HUES6 (cell line): ENCODE data around the gene ACYP2.
"Not testable (repeated sequence)": the region's sequence is repeated elsewhere in the genome, so short reads cannot be mapped to it uniquely, and the experiment has no call there.

Source experiments
- H3K27ac ChIP-seq: 2 replicates; pipeline ENCODE4 v1.7.0; 2013; ENCODE audit warnings: low read depth, mild to moderate bottlenecking, low read length, inconsistent platforms
- H3K27me3 ChIP-seq: 2 replicates; pipeline ENCODE4 v1.6.1; 2013; ENCODE audit warnings: low read length; ENCODE audit not compliant: control insufficient read depth, insufficient read depth
- H3K36me3 ChIP-seq: 2 replicates; pipeline ENCODE4 v1.6.1; 2013; ENCODE audit warnings: low read length; ENCODE audit not compliant: control insufficient read depth, insufficient read depth
- H3K4me1 ChIP-seq: 2 replicates; pipeline ENCODE4 v1.6.1; 2013; ENCODE audit warnings: low read length; ENCODE audit not compliant: control insufficient read depth, insufficient read depth
- H3K4me3 ChIP-seq: 2 replicates; pipeline ENCODE4 v1.5.1; 2013; ENCODE audit warnings: low read depth, low read length
- H3K9ac ChIP-seq: one replicate; pipeline ENCODE4 v1.6.1; 2013; ENCODE audit warnings: mild to moderate bottlenecking, low read length
- H3K9me3 ChIP-seq: 2 replicates; pipeline ENCODE4 v1.6.1; 2013; ENCODE audit warnings: low read depth, low read length; ENCODE audit not compliant: control insufficient read depth, insufficient read depth

The ACYP2 gene

GRCh38 chr2:54256091-54256694 is 140.8 kb downstream of the ACYP2 start, which contains the start of gene TSPYL6:
Gene TSPYL6 (minus strand): TSS chr2:54256229. CDS start chr2:54256151, 78 bp downstream.
- H3K27me3 ChIP-seq = no peaks in the 10 kb centered on the region
- no peak within 1 kb of the TSS for H3K9ac ChIP-seq
- no peak within 1 kb of the TSS for H3K4me3 ChIP-seq
- H3K4me1 ChIP-seq = no peaks in the 10 kb centered on the region
- H3K27ac ChIP-seq = no peak within 1 kb of the TSS
- H3K36me3 ChIP-seq = no peaks in the 10 kb centered on the region
- H3K9me3 ChIP-seq = no peaks in the 10 kb centered on the region; the same call in 1 of the 2 replicates

GRCh38 chr2:54258166-54258565 is 142.8 kb downstream of the ACYP2 start:
- H3K27me3 ChIP-seq = no peaks in the 10 kb centered on the region
- no peak overlapping the region for H3K9ac ChIP-seq
- no peak overlapping the region for H3K27ac ChIP-seq
- no peaks in the 10 kb centered on the region for H3K4me1 ChIP-seq
- no peak overlapping the region for H3K4me3 ChIP-seq
- H3K36me3 ChIP-seq = no peaks in the 10 kb centered on the region
- no peaks in the 10 kb centered on the region for H3K9me3 ChIP-seq

DNA sequence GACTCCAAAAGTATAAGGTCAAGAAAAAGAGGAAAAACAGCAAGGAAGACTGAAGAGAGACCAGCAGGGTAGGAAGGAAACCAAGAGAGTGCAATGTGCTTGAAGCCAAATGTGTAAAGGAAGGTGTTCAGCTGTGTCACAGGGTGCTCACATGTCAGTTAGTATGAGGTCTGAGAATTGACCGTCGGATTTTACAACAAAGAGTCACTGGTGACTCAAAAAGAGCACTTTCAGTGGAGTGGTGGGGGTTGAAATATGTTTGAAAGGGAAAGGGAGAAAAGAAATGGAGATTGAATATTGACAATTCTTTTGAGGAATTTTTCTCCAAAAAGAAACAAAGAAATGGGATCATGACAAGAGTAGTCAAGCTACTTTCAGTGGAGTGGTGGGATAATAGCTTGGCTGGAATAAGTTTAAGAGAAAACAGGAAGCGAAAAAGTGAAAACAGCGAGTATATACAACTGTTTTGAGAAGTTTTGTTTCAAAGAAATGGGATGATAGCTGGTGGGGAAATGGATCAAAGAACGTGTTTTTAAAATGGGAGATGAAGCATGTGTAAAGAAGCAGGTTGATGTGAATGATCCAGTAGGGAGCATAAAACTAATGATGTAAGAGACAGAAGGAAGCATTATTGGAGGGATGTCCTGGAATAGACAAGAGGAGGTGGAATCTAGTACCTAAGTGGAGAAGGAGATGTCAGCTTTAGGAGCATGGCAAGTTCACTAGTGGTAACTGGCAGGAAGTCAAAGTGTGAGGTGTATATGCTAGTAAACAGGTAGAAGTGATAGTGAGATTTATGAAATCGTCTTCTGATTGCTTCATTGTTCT is 144.2 kb downstream of the ACYP2 start:
- Histone ChIP-seq H3K27ac (no peak overlapping the region), H3K36me3 (no peaks in the 10 kb centered on the region), H3K4me3 (no peak overlapping the region), H3K4me1 (no peaks in the 10 kb centered on the region), H3K9ac (no peak overlapping the region), H3K27me3 (no peaks in the 10 kb centered on the region), H3K9me3 (no peaks in the 10 kb centered on the region)

GRCh38 chr2:54260241-54260595 is 144.8 kb downstream of the ACYP2 start:
- Histone ChIP-seq H3K4me3 (no peak overlapping the region), H3K9ac (no peak overlapping the region)

DNA sequence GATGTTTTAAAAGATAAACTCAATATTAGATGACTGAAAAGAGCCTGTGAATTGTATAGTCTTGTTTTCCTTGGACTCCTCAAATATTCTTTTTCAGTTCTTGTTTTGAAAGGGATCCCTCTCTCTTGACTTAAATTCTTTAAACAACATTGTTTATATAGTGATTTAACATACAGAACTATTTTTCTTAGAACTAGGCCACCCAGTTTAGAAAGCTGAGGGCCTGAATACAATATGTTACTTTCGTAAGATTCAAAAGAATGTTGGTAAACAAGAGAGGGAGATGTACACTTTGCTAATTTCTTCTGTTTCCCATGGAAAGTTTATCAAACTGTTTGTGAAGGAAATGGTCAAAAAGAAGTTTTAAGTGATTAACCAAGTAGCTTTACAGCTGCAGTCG is 146.1 kb downstream of the ACYP2 start:
- Histone ChIP-seq H3K27ac (no peak overlapping the region), H3K36me3 (no peaks in the 10 kb centered on the region)

More at GRCh38 chr2:54260241-54260595, 144.8 kb downstream of the ACYP2 start:
- H3K4me1 ChIP-seq = no peaks in the 10 kb centered on the region
- no peaks in the 10 kb centered on the region for H3K9me3 ChIP-seq
- no peak overlapping the region for H3K27ac ChIP-seq
- no peaks in the 10 kb centered on the region for H3K27me3 ChIP-seq
- no peaks in the 10 kb centered on the region for H3K36me3 ChIP-seq

DNA sequence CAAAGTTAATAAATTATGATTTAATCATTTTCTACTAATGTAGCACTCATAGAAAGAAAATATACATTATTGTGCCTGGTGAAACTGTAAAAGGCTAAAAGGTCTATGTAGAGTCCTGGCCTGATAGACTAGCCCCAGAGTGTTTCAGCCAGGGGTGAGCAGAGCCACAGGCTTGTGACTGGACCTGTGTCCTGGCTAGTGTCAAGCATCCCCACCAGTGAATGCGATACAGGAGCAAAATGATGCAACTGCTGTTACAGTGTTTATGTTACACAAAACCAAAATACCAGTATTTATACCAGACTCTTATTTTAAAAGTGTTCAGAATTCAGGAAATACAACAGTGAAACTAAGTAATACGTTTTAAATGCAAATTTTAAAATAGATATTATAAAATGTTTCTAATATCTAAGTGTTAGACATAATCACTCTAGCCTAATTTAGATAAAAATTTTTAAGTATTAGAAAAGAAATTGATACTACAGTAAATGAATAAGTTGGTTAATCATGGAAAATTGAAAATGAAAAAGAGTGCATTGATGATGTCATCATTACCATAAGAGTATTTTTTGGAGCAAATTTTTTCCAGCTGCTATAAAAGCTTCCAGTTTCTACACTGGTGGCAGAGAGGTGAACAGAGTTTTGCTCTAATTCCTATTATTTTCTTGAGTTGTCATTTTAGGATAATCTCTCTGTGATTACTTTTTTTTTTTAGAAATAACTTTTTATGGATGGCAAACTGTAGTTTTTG is 146.8 kb downstream of the ACYP2 start:
- Histone ChIP-seq H3K4me1 (no peaks in the 10 kb centered on the region), H3K27ac (no peak overlapping the region), H3K9ac (no peak overlapping the region), H3K4me3 (no peak overlapping the region), H3K9me3 (no peaks in the 10 kb centered on the region), H3K27me3 (no peaks in the 10 kb centered on the region), H3K36me3 (no peaks in the 10 kb centered on the region)

More for the DNA sequence above, 146.1 kb downstream of the ACYP2 start:
- Histone ChIP-seq H3K9ac (no peak overlapping the region), H3K9me3 (no peaks in the 10 kb centered on the region), H3K27me3 (no peaks in the 10 kb centered on the region), H3K4me3 (no peak overlapping the region), H3K4me1 (no peaks in the 10 kb centered on the region)

DNA sequence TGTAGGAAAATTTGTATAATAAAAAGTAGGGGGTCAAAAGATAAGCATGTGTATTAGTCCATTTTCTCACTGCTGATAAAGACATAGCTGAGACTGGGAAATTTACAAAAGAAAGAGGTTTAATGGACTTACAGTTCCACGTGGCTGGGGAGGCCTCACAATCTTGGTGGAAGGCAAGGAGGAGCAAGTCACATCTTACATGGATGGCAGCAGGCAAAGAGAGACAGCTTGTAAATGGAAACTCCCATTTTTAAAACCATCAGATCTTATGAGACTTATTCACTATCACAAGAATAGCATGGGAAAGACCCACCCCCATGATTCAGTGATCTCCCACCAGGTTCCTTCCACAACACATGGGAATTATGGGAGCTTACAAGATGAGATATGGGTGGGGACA is 149.7 kb downstream of the ACYP2 start:
- not testable (repeated sequence) for H3K9ac ChIP-seq, H3K27me3 ChIP-seq, H3K9me3 ChIP-seq, H3K4me1 ChIP-seq, H3K27ac ChIP-seq, H3K4me3 ChIP-seq, H3K36me3 ChIP-seq

GRCh38 chr2:54267577-54267976 is 152.2 kb downstream of the ACYP2 start:
- Histone ChIP-seq H3K36me3 (no peaks in the 10 kb centered on the region), H3K9me3 (no peaks in the 10 kb centered on the region), H3K4me1 (no peaks in the 10 kb centered on the region), H3K27me3 (no peaks in the 10 kb centered on the region), H3K9ac (no peak overlapping the region), H3K4me3 (no peak overlapping the region), H3K27ac (no peak overlapping the region)

DNA sequence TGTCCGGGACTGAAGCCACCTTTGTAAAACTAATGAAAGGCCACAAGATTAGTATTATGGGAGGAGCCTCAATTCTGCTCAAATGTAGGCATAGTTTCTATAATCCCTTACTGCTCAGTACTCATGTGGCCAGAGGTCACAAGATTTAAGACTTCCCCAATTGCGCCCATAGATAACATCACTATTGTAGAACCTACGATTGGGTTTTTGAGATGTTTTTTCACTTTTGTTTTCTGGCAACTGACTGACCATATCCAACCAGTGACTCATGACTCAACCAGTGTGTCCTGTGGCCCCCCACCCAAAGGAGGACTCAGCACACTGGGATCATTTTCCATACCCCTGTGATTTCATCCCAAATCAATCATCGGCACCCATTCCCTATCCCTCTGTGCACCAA is 155.8 kb downstream of the ACYP2 start:
- Histone ChIP-seq H3K9me3 (no peaks in the 10 kb centered on the region), H3K27ac (no peak overlapping the region), H3K9ac (no peak overlapping the region), H3K4me1 (no peaks in the 10 kb centered on the region), H3K4me3 (no peak overlapping the region), H3K27me3 (no peaks in the 10 kb centered on the region), H3K36me3 (no peaks in the 10 kb centered on the region)

DNA sequence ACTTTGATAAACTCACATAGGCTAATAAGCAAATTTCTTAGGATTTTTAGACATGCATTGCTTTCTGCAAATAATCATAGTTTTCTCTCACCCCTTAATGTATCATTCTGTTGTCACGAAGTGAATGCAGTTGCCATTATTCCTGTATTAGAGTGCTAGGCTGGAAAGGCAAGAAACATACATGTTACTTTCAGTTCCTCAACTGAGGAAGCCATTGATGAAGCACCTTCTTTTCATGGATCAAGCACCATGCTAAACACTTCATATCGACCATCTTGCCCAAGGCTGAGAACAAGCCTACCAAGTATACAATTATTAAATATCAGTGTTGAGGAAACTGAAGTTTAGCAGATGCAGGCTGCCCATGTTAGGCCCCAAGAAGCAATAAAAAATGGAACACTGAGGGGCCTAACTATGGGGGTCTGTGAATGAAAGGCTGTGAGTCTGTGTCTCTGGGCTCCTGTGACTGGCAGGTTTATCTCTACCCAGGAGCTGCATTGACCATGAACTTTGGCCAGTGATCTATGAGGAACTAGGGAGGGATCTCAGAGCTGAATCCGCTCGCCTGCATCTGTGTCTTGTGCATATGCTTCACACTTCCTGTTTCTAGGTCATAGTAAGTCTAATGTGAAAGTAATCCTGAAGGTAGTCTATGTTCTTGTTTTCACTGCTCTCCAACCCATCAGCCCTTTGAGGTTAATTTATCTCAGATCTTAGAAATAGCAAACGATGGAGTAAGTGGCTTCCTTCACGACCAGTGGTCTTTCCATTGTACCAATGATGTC is 156.6 kb downstream of the ACYP2 start:
- Histone ChIP-seq H3K9me3 (no peaks in the 10 kb centered on the region), H3K4me3 (no peak overlapping the region)

More for the DNA sequence above, 156.6 kb downstream of the ACYP2 start:
- H3K4me1 ChIP-seq = no peaks in the 10 kb centered on the region
- no peaks in the 10 kb centered on the region for H3K27me3 ChIP-seq
- no peaks in the 10 kb centered on the region for H3K36me3 ChIP-seq
- no peak overlapping the region for H3K27ac ChIP-seq
- H3K9ac ChIP-seq = no peak overlapping the region
